Prostate gland (tissue), 2 donors: Measurements from ENCODE around the gene UBAP2L. TPM values are rescaled to one million over a fixed set of nuclear protein-coding genes. Genes with fewer than 3 reads are reported as not detected.

ENCODE experiments used
- DNase-seq: peaks from one replicate; pipeline ENCODE4 v3.0.0-alpha.2; 2019; ENCODE audit warnings: low spot score
- H3K27ac ChIP-seq, 2 donors: fragments of 200-600 bp; sonication (generic); 2 replicates each; pipeline ENCODE4 v1.5.1; 2017 to 2019
- H3K27me3 ChIP-seq: fragments of 200-600 bp; sonication (generic); replicated peaks from 2 replicates; pipeline ENCODE4 v1.5.1; 2019; ENCODE audit not compliant: insufficient read depth
- H3K36me3 ChIP-seq, 2 donors: fragments of 200-600 bp; sonication (generic); 1 replicate in 1 of 2; 2 replicates in 1 of 2; pipeline versions ENCODE4 v1.5.1 to v1.8.1; 2017 to 2019
- H3K4me1 ChIP-seq: fragments of 200-600 bp; sonication (generic); replicated peaks from 2 replicates; pipeline ENCODE4 v1.5.1; 2019
- H3K4me3 ChIP-seq, 2 donors: fragments of 200-600 bp; sonication (generic); 2 replicates each; pipeline ENCODE4 v1.5.1; 2017 to 2019
- H3K9me3 ChIP-seq: fragments of 200-600 bp; sonication (generic); 2 replicates; pipeline ENCODE4 v1.5.1; 2017
- POLR2A ChIP-seq: fragments of 450-650 bp; IDR thresholded peaks from one replicate; pipeline ENCODE4 v1.6.1; 2016; ENCODE audit warnings: antibody characterized with exemption, mild to moderate bottlenecking
- POLR2AphosphoS5 ChIP-seq: sonication (generic); formaldehyde crosslinking; IDR thresholded peaks from one replicate; pipeline ENCODE4 v1.6.1; 2017; ENCODE audit warnings: antibody characterized with exemption
- WGBS: methylation state at CpG from one replicate; pipeline ENCODE4 v1.1.5; 2018; 5-methylcytosine and 5-hydroxymethylcytosine counted together
- intact Hi-C: fragments of 100-400 bp; cut with DNase I; formaldehyde crosslinking; loops from one replicate; pipeline ENCODE4 v1.14.2; 2022
- total RNA-seq, 2 donors: library from RNA; depleted of rRNA; stranded (reverse); fragments of >200 nt; gene quantifications; one replicate each; pipeline ENCODE4 v1.1.0, GENCODE V29; 2016
- TF ChIP-seq, protein P1 (sequence below), 4 experiments: fragments of 200-600 bp in 2 of 4; fragments of 450-650 bp in 2 of 4; sonication (generic) in 2 of 4; IDR thresholded peaks; 1 replicate in 3 of 4; 2 replicates in 1 of 4; pipeline ENCODE4 v1.5.1; 2016 to 2019; ENCODE audit warnings: antibody characterized with exemption in 4 of 4, mild to moderate bottlenecking in 2 of 4, moderate library complexity in 2 of 4

The UBAP2L gene
- total RNA-seq, 2 donors from 2014 or later, result 51.1 to 121 TPM

- H3K4me1 ChIP-seq, result no peaks in the 10 kb centered on the region
- WGBS, result 90% methylated on average over 6 of the region's 6 CpGs
- no peaks in the 10 kb centered on the region for H3K27me3 ChIP-seq
- H3K36me3 ChIP-seq, result peaks cover 0 to 12% of the 10 kb centered on the region in 2 donors
- no peak for DNase-seq
- H3K27ac ChIP-seq, result no peak overlapping the region
- no peak overlapping the region for H3K4me3 ChIP-seq
- intact Hi-C loops, result no loop called here
- no peaks in the 10 kb centered on the region for H3K9me3 ChIP-seq
- no peak for TF ChIP-seq POLR2A
- TF ChIP-seq, protein P1, sequence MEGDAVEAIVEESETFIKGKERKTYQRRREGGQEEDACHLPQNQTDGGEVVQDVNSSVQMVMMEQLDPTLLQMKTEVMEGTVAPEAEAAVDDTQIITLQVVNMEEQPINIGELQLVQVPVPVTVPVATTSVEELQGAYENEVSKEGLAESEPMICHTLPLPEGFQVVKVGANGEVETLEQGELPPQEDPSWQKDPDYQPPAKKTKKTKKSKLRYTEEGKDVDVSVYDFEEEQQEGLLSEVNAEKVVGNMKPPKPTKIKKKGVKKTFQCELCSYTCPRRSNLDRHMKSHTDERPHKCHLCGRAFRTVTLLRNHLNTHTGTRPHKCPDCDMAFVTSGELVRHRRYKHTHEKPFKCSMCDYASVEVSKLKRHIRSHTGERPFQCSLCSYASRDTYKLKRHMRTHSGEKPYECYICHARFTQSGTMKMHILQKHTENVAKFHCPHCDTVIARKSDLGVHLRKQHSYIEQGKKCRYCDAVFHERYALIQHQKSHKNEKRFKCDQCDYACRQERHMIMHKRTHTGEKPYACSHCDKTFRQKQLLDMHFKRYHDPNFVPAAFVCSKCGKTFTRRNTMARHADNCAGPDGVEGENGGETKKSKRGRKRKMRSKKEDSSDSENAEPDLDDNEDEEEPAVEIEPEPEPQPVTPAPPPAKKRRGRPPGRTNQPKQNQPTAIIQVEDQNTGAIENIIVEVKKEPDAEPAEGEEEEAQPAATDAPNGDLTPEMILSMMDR (IDR thresholded peaks at IDR 0.05), result no peak
- no peak for TF ChIP-seq POLR2AphosphoS5
These were observed 17.2 kb downstream of the UBAP2L start for GRCh38 chr1:154237880-154238506.

DNA sequence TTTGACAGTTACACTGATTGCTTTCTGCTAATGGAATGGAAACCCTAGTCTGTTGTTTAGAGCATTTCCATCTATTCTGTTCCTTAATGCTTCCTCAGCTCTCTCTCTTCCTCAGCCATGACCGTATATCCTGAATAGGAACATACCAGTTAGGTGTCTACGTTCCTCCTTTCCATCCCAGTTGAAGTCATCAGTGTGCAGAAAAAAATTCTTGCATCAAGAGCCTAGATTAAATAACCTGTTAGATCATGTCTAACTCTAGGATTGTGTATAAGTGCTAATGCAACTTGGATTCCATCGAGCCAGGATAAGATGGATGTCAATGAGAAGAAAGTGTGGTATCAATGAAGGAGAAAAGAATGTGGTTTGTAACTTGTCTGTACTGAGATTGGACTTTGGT, 18.7 kb downstream of the UBAP2L start:
- TF ChIP-seq POLR2AphosphoS5 (no peak), POLR2A (no peak)
- TF ChIP-seq, protein P1 (IDR thresholded peaks at IDR 0.05), result no peak
- intact Hi-C loops, result no loop called here
- Histone ChIP-seq H3K27me3 (no peaks in the 10 kb centered on the region), H3K9me3 (no peaks in the 10 kb centered on the region), H3K4me3 (no peak overlapping the region), H3K4me1 (no peaks in the 10 kb centered on the region), H3K27ac (no peak overlapping the region), H3K36me3 (peaks cover 3 to 15% of the 10 kb centered on the region in 2 donors)
- WGBS, result 85% methylated on average over 3 of the region's 3 CpGs
- no peak for DNase-seq

DNA sequence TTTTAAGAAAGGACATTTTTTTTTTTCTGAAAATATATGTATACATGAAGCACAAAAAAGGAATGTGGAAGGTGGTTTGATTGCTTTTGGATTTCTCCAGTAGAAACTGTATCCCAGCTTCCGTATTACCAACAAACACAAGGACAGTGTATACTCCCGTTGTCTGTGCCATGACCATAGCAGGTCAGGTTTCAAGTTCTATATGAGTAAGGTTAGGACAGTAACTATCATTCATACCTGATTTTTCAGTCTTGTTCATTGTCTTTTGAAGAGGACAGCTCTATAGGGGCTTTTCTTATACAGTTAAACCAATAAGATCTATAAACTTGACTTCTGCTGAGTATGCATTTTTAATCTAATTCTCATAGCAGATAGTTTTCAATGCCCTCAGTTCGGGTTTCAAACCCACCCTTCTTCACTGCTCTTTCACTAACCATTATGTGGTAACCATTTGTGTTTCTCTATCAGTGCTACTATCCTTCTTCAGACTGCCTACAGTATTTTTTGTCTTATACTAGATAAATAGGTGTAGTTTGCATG, 19.6 kb downstream of the UBAP2L start:
- intact Hi-C loops, result no loop called here
- Histone ChIP-seq H3K27me3 (no peaks in the 10 kb centered on the region), H3K4me3 (no peak overlapping the region), H3K9me3 (no peaks in the 10 kb centered on the region), H3K27ac (no peak overlapping the region), H3K36me3 (peaks cover 9 to 11% of the 10 kb centered on the region in 2 donors), H3K4me1 (no peaks in the 10 kb centered on the region)
- WGBS, result 89% methylated on average over 3 of the region's 3 CpGs
- no peak for DNase-seq
- TF ChIP-seq POLR2A (no peak), POLR2AphosphoS5 (no peak)
- TF ChIP-seq, protein P1 (IDR thresholded peaks at IDR 0.05), result no peak

- TF ChIP-seq POLR2AphosphoS5, result no peak
- TF ChIP-seq POLR2A, result no peak
- TF ChIP-seq, protein P1 (IDR thresholded peaks at IDR 0.05), result no peak
- Histone ChIP-seq H3K4me3 (no peak overlapping the region), H3K4me1 (no peaks in the 10 kb centered on the region), H3K9me3 (no peaks in the 10 kb centered on the region), H3K27ac (no peak overlapping the region), H3K27me3 (no peaks in the 10 kb centered on the region), H3K36me3 (peaks cover 13 to 17% of the 10 kb centered on the region in 2 donors)
- no peak for DNase-seq
- 58% methylated on average over 3 of the region's 3 CpGs for WGBS
- intact Hi-C loops, result no loop called here
These were observed 21.1 kb downstream of the UBAP2L start for GRCh38 chr1:154241703-154242351.
